ENCODE measurements around the gene NOXA1. TPM values are rescaled to one million over a fixed set of nuclear protein-coding genes. Genes with fewer than 3 reads are reported as not detected.

Gene NOXA1
- total and polyA plus RNA-seq, 2 of the 8 experiments (the other 6 are each of a cell fraction or from before 2014, with no cell fraction given): 0.34 to 0.91 TPM

DNA sequence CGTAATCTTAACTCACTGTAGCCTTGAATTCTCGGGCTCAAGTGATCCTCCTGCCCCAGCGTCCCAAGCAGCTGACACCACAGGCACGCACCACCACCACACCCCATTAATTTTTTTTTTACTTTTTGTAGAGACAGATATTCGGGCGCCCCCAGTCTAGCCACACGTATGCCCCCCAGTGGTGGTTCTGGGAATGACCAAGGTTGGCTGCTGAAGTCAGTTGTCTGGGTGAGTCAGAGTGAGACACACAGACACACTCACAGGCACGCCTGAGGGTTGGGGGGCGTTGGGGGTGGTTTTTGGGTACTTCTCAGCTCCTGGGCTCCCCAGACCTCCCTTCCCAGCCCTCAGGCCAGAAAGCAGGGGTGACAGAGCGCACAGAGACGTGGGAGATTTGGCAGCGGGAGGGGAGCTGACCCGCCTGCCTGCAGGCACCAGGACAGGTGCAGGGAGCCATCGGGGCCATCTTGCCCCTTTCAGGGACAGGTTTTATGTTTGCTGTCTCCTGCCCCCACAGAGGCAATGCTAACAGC lies 22.1 kb downstream of the NOXA1 start:
- POLR2A ChIA-PET (ENCODE audit: partially characterized antibody): interaction anchor here (0.6 to 4.3 kb wide), 6 partner anchors 8 to 143 kb away, joined by 3 to 28 read pairs (median 4); partner anchors contain the start of genes EXD3 and NOXA1
- Histone ChIP-seq H3K4me1 (replicated peaks in 1 of 4; ENCODE audit: control insufficient read depth in 3 of 4, insufficient read depth in 4 of 4, low read length in 3 of 4) (peaks cover 0 to 3% (median under 1%) of the 10 kb centered on the region in 4 experiments; a peak in 3 of 7 replicates), H3K9me3 (ENCODE audit: insufficient read depth in 2 of 2, low read depth in 1 of 2, low read length in 1 of 2) (no peaks in the 10 kb centered on the region), H2BK15ac (ENCODE audit: low read length) (no peak overlapping the region), H3K4ac (replicated peaks; ENCODE audit: insufficient read length, low read depth, low read length) (no peak overlapping the region), H4K20me1 (replicated peaks in 1 of 2; ENCODE audit: control insufficient read depth in 1 of 2, insufficient read depth in 2 of 2, low read length in 2 of 2) (peaks cover 0 to 3% of the 10 kb centered on the region in 2 experiments), H2BK20ac (ENCODE audit: low read length) (no peak overlapping the region), H3K4me3 (ENCODE audit: extremely low read depth in 1 of 4, insufficient read depth in 2 of 4, low read depth in 3 of 4, low read length in 4 of 4) (no peak overlapping the region), H3K18ac (ENCODE audit: extremely low read depth, low read length) (no peak overlapping the region), H2AFZ (ENCODE audit: low read length) (no peak overlapping the region), H2BK120ac (replicated peaks; ENCODE audit: low read depth, low read length) (no peak overlapping the region), H3K4me2 (ENCODE audit: insufficient read depth in 1 of 2, low read depth in 2 of 2, low read length in 2 of 2) (peak overlapping the region in 1 of 2 experiments; percentile 51; a peak in 2 of 4 replicates), H3K27me3 (replicated peaks in 1 of 4; ENCODE audit: control insufficient read depth in 3 of 4, extremely low read depth in 1 of 4, insufficient read depth in 3 of 4, low read length in 3 of 4) (no peaks in the 10 kb centered on the region), H2AK5ac (ENCODE audit: low read depth, low read length) (no peak overlapping the region), H4K91ac (replicated peaks; ENCODE audit: insufficient read length, low read length) (no peak overlapping the region), H3K23ac (ENCODE audit: insufficient read length) (no peak overlapping the region), H3K27ac (ENCODE audit: low read depth, low read length) (no peak overlapping the region), H3K23me2 (ENCODE audit: low read depth, low read length) (no peaks in the 10 kb centered on the region; the same call in 1 of the 2 replicates), H2BK12ac (ENCODE audit: low read depth, low read length) (no peak overlapping the region), H2BK5ac (ENCODE audit: low read depth, low read length) (peak overlapping the region; percentile 49; the same call in 1 of the 2 replicates), H3K79me1 (ENCODE audit: low read depth, low read length) (no peaks in the 10 kb centered on the region), H4K5ac (ENCODE audit: insufficient read length, low read depth, low read length) (peak overlapping the region; percentile 29), H4K8ac (ENCODE audit: extremely low read depth, insufficient read depth, low read length) (no peak overlapping the region), H3K14ac (ENCODE audit: insufficient read length) (no peak overlapping the region), H3K9ac (replicated peaks in 1 of 4; ENCODE audit: extremely low read depth in 1 of 4, low read depth in 3 of 4, low read length in 3 of 4) (no peak overlapping the region), H3K56ac (replicated peaks; ENCODE audit: insufficient read length, low read depth, low read length) (no peak overlapping the region), H3K36me3 (ENCODE audit: control insufficient read depth in 2 of 4, insufficient read depth in 4 of 4, low read length in 3 of 4) (peaks cover 0 to 9% (median 3%) of the 10 kb centered on the region in 4 experiments; a peak in 3 of 8 replicates), H3K79me2 (ENCODE audit: control insufficient read depth in 1 of 2, insufficient read depth in 2 of 2, low read length in 2 of 2) (no peaks in the 10 kb centered on the region)
- FAIRE-seq (no peak), DNase-seq (ENCODE audit: low read depth in 1 of 2, low spot score in 2 of 2) (peak in 1 of 2 experiments; percentile 97)
- 29% methylated on average over 14 of the region's 14 CpGs; no CpG with 5 or more reads in 1 of the 2 experiments for WGBS, 2 experiments (ENCODE audit: extremely low coverage in 1 of 2, insufficient coverage in 1 of 2, insufficient read length in 1 of 2, insufficient replicate concordance in 2 of 2, low coverage in 1 of 2, low lambda C conversion rate in 2 of 2, missing lambda C conversion rate in 1 of 2)
- CTCF ChIA-PET (ENCODE audit: partially characterized antibody): interaction anchor here (0.6 to 4.1 kb wide), 26 partner anchors 9 to 1952 kb away, joined by 3 to 20 read pairs (median 5); partner anchors contain the start of genes NRARP and NSMF
- TF ChIP-seq JUND (IDR thresholded peaks at IDR 0.05; ENCODE audit: low read length) (0 out of 2 replicates have a peak, but pooled peaks have one; percentile 24), TCF12 (IDR thresholded peaks at IDR 0.05; ENCODE audit: low read depth, low read length) (no peak), RAD21 (IDR thresholded peaks at IDR 0.05 in 1 of 2, conservative IDR thresholded peaks at IDR 0.05 in 1 of 2; ENCODE audit: low read depth in 2 of 2, low read length in 2 of 2) (peak; percentile 56 to 72), CTCF (IDR thresholded peaks at IDR 0.05; ENCODE audit: control extremely low read depth in 1 of 3, insufficient read depth in 1 of 3, low read depth in 1 of 3, low read length in 3 of 3) (peak in 2 of 3 experiments; percentile 77 to 89; a peak in 3 of 4 replicates)
